ENCODE data around the gene ZFPL1. TPM values are rescaled to one million over a fixed set of nuclear protein-coding genes. Genes with fewer than 3 reads are reported as not detected.

The ZFPL1 gene
- total RNA-seq, 1 donor from 2014 or later, result 25.5 TPM

- no peak for DNase-seq
These were observed 23.1 kb upstream of the ZFPL1 start for GRCh38 chr11:65060913-65061408.

GRCh38 chr11:65063532-65063931, 20.5 kb upstream of the ZFPL1 start:
- no peak for DNase-seq

GRCh38 chr11:65064847-65065240, 19.2 kb upstream of the ZFPL1 start:
- no peak for DNase-seq

GRCh38 chr11:65065851-65066250, 18.2 kb upstream of the ZFPL1 start:
- DNase-seq, result no peak

- no peak for DNase-seq
These were observed 17.7 kb upstream of the ZFPL1 start for GRCh38 chr11:65066315-65066714.

GRCh38 chr11:65066805-65067291, 17.2 kb upstream of the ZFPL1 start:
- DNase-seq, result no peak

- no peak for DNase-seq
These were observed 16.6 kb upstream of the ZFPL1 start for GRCh38 chr11:65067446-65067845.

GRCh38 chr11:65069217-65069616, 14.8 kb upstream of the ZFPL1 start:
- DNase-seq, result no peak

GRCh38 chr11:65071907-65072630, 12.0 kb upstream of the ZFPL1 start:
- no peak for DNase-seq

GRCh38 chr11:65072631-65072966, 11.4 kb upstream of the ZFPL1 start:
- no peak for DNase-seq

- no peak for DNase-seq
These were observed 6.6 kb upstream of the ZFPL1 start for GRCh38 chr11:65077451-65077850.

- peak; percentile 13 for DNase-seq
These were observed 5.9 kb upstream of the ZFPL1 start for GRCh38 chr11:65078151-65078550.

- DNase-seq, result no peak
These were observed 5.2 kb upstream of the ZFPL1 start for GRCh38 chr11:65078786-65079342.

- DNase-seq, result peak; percentile 7
These were observed 738 bp upstream of the ZFPL1 start for GRCh38 chr11:65083134-65083833.

- DNase-seq, result no peak
These were observed 765 bp downstream of the ZFPL1 start for GRCh38 chr11:65084598-65085375.

- DNase-seq, result no peak
These were observed 1.4 kb downstream of the ZFPL1 start for GRCh38 chr11:65085446-65085845.

GRCh38 chr11:65086809-65087208, 2.8 kb downstream of the ZFPL1 start:
- DNase-seq, result no peak

GRCh38 chr11:65087216-65087615, 3.2 kb downstream of the ZFPL1 start:
- DNase-seq, result no peak

GRCh38 chr11:65087827-65088226, 3.8 kb downstream of the ZFPL1 start:
- DNase-seq, result no peak

GRCh38 chr11:65089621-65090020, 5.6 kb downstream of the ZFPL1 start:
- DNase-seq, result no peak

GRCh38 chr11:65090628-65091027, 6.6 kb downstream of the ZFPL1 start:
- DNase-seq, result no peak

GRCh38 chr11:65095427-65095826, 11.4 kb downstream of the ZFPL1 start:
- no peak for DNase-seq

Data from tongue (tissue), 2 donors.